GM12873 (cell line): ENCODE measurements around the gene CD8A.

ENCODE experiments used
- CTCF ChIP-seq: IDR thresholded peaks from 2 replicates; pipeline ENCODE4 v1.5.1; 2012; ENCODE audit warnings: low read depth, mild to moderate bottlenecking, moderate library complexity, low read length, control low read depth; ENCODE audit not compliant: insufficient read depth; ENCODE audit errors: missing control alignments

Gene CD8A

GRCh38 chr2:86747711-86748639 lies 42.7 kb downstream of the CD8A start:
- no peak for TF ChIP-seq CTCF

GRCh38 chr2:86746939-86747338 lies 43.8 kb downstream of the CD8A start:
- TF ChIP-seq CTCF = no peak

- TF ChIP-seq CTCF = no peak
Observed at GRCh38 chr2:86744152-86744551, 46.6 kb downstream of the CD8A start.
